ENCODE data around the gene LTA4H.
"Not testable (repeated sequence)": the region's sequence is repeated elsewhere in the genome, so short reads cannot be mapped to it uniquely, and the experiment has no call there.

LTA4H gene

GRCh38 chr12:96068111-96068510 lies 32.7 kb upstream of the LTA4H start:
- CTCF ChIA-PET: interaction anchor here (2.0 to 2.6 kb wide), 2 partner anchors 147 to 449 kb away, joined by 5 to 16 read pairs; no protein-coding TSS in a partner anchor
- Histone ChIP-seq H3K27ac (ENCODE audit: extremely low read depth, low read depth, low read length) (no peak overlapping the region), H3K9me3 (ENCODE audit: control insufficient read depth, insufficient read depth, low read depth, low read length) (no peaks in the 10 kb centered on the region), H3K4me3 (ENCODE audit: low read depth, low read length) (no peak overlapping the region), H3K36me3 (ENCODE audit: control insufficient read depth in 2 of 2, insufficient read depth in 1 of 2, low read length in 2 of 2) (no peaks in the 10 kb centered on the region), H3K4me1 (ENCODE audit: control insufficient read depth, insufficient read depth, low read length) (no peaks in the 10 kb centered on the region)
- POLR2A ChIA-PET: no interaction called here
- no peak for TF ChIP-seq ZIC2 (tag by site-specific recombination; IDR thresholded peaks at IDR 0.05)
- no peak for TF ChIP-seq KLF1 (tag by site-specific recombination; IDR thresholded peaks at IDR 0.05)
- no peak for TF ChIP-seq ZSCAN16 (tag by site-specific recombination; IDR thresholded peaks at IDR 0.05)
- TF ChIP-seq OSR2 (tag by site-specific recombination; IDR thresholded peaks at IDR 0.05): no peak
- TF ChIP-seq ZEB2 (tag by site-specific recombination; IDR thresholded peaks at IDR 0.05): no peak
- no peak for TF ChIP-seq REPIN1 (tag by site-specific recombination; IDR thresholded peaks at IDR 0.05; ENCODE audit: low read depth)
- no peak for TF ChIP-seq ZNF768 (tag by site-specific recombination; IDR thresholded peaks at IDR 0.05)
- no peak for TF ChIP-seq ZNF398 (tag by site-specific recombination; IDR thresholded peaks at IDR 0.05)
- no peak for TF ChIP-seq ZNF292 (tag by site-specific recombination; IDR thresholded peaks at IDR 0.05; ENCODE audit: borderline replicate concordance, low read depth)

GRCh38 chr12:96065776-96066175 lies 30.4 kb upstream of the LTA4H start:
- ChIA-PET CTCF (interaction anchor here (0.6 to 2.6 kb wide), 6 partner anchors 8 to 227 kb away, joined by 3 to 16 read pairs (median 3); partner anchors contain the start of gene LTA4H), POLR2A (interaction anchor here (0.7 to 0.8 kb wide), 2 partner anchors 424 to 451 kb away, joined by 3 to 4 read pairs; partner anchors contain the start of gene CFAP54)
- not testable (repeated sequence) for H3K4me1 ChIP-seq (ENCODE audit: control insufficient read depth, insufficient read depth, low read length); H3K36me3 ChIP-seq (ENCODE audit: control insufficient read depth in 2 of 2, insufficient read depth in 1 of 2, low read length in 2 of 2); H3K9me3 ChIP-seq (ENCODE audit: control insufficient read depth, insufficient read depth, low read depth, low read length); H3K4me3 ChIP-seq (ENCODE audit: low read depth, low read length); H3K27ac ChIP-seq (ENCODE audit: extremely low read depth, low read depth, low read length)

- Histone ChIP-seq H3K9me3 (ENCODE audit: control insufficient read depth, insufficient read depth, low read depth, low read length) (no peaks in the 10 kb centered on the region), H3K36me3 (ENCODE audit: control insufficient read depth in 2 of 2, insufficient read depth in 1 of 2, low read length in 2 of 2) (no peaks in the 10 kb centered on the region), H3K27ac (ENCODE audit: extremely low read depth, low read depth, low read length) (no peak overlapping the region), H3K4me1 (ENCODE audit: control insufficient read depth, insufficient read depth, low read length) (no peaks in the 10 kb centered on the region), H3K4me3 (ENCODE audit: low read depth, low read length) (no peak overlapping the region)
- POLR2A ChIA-PET: no interaction called here
- CTCF ChIA-PET: interaction anchor here (0.7 to 1.4 kb wide), 4 partner anchors 14 to 452 kb away, joined by 3 to 11 read pairs (median 4); partner anchors contain the start of gene LTA4H
- TF ChIP-seq MEIS1 (CRISPR knock-in tag; IDR thresholded peaks at IDR 0.05; ENCODE audit: borderline replicate concordance) (no peak), REST (tag by site-specific recombination; IDR thresholded peaks at IDR 0.05) (no peak), ZNF555 (tag by site-specific recombination; conservative IDR thresholded peaks at IDR 0.05) (no peak), BCL11B (tag by site-specific recombination; IDR thresholded peaks at IDR 0.05; ENCODE audit: low read depth) (no peak), ZNF138 (tag by site-specific recombination; IDR thresholded peaks at IDR 0.05; ENCODE audit: borderline replicate concordance) (no peak), GFI1B (tag by site-specific recombination; IDR thresholded peaks at IDR 0.05) (no peak), ZNF146 (tag by site-specific recombination; IDR thresholded peaks at IDR 0.05) (no peak), ZNF394 (tag by site-specific recombination; IDR thresholded peaks at IDR 0.05; ENCODE audit: borderline replicate concordance) (no peak), ELK4 (IDR thresholded peaks at IDR 0.05; ENCODE audit: borderline replicate concordance, low read depth, low read length) (no peak), ZNF48 (tag by site-specific recombination; IDR thresholded peaks at IDR 0.05) (no peak), SETDB1 (IDR thresholded peaks at IDR 0.05; ENCODE audit: insufficient read length, low read length) (no peak), ZNF513 (tag by site-specific recombination; IDR thresholded peaks at IDR 0.05) (no peak), ZNF391 (tag by site-specific recombination; IDR thresholded peaks at IDR 0.05; ENCODE audit: borderline replicate concordance, low read depth) (no peak)
Observed at GRCh38 chr12:96064966-96065365, 29.6 kb upstream of the LTA4H start.

All from HEK293 (cell line).